ENCODE results near the gene AGR2. TPM values are rescaled to one million over a fixed set of nuclear protein-coding genes. Genes with fewer than 3 reads are reported as not detected.
"Not testable (repeated sequence)": the region's sequence is repeated elsewhere in the genome, so short reads cannot be mapped to it uniquely, and the experiment has no call there.

Gene AGR2
- not detected in 2 replicates for total RNA-seq

DNA sequence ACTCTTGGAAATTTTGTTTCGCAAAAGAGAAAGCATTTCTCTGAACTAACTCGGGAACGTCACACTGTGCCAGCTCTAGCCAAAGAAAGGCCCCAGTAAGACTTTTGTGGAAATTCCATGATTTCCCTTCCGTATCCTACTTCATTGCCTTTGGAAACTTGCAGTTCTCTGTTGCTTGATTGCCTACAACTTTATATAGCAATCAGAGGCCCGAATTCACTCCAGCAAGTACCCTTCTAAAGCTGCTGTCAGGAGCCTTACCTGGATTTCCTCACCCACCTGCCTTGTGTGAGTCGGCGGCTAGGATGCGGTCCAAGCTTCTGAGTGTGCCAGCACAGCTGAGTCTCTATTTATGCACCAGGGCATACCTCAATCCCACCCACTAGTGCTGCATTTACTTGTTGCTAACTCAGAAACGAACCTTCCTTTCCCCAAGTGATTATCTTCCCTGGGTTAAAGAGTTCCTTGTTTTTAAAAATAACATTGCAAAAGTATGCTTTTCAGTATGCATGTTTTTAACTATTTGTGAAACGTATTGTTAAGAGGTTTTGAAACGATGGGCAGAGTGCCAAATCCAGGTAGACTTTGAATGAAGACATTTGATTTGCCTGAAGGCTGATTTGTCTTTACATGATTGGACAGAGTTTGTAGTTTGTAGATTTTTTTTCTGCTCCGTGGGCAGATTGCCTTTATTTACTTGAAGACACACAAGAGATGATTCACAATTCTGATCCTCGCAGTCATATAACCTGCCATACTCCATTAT lies at the start of gene AGR2:
Gene AGR2 (minus strand): TSS at position 326 of the 766 bp plus-strand sequence. CDS start 3,203 bp downstream, outside the sequence.
- intact Hi-C loops (cut with micrococcal nuclease) = loop anchor here (5.0 kb wide), 1 partner anchor 727 kb away; no protein-coding TSS in a partner anchor

DNA sequence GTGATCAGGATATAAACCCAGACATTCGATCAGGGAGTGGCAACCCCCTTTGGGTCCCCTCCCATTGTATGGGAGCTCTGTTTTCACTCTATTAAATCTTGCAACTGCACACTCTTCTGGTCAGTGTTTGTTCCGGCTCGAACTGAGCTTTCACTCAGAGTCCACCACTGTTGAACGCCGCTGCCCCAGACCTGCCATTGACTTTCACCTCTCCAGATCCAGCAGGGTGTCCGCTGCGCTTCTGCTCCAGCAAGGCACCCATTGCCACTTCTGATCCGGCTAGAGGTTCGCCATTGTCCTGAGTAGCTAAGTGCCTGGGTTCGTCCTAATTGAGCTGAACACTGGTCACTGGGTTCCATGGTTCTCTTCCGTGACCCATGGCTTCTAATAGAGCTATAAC lies 48.4 kb upstream of the AGR2 start:
- intact Hi-C loops (cut with micrococcal nuclease) = not testable (repeated sequence)

- intact Hi-C loops (cut with micrococcal nuclease) = no loop called here
Measured at GRCh38 chr7:16851829-16852228, 47.0 kb upstream of the AGR2 start.

DNA sequence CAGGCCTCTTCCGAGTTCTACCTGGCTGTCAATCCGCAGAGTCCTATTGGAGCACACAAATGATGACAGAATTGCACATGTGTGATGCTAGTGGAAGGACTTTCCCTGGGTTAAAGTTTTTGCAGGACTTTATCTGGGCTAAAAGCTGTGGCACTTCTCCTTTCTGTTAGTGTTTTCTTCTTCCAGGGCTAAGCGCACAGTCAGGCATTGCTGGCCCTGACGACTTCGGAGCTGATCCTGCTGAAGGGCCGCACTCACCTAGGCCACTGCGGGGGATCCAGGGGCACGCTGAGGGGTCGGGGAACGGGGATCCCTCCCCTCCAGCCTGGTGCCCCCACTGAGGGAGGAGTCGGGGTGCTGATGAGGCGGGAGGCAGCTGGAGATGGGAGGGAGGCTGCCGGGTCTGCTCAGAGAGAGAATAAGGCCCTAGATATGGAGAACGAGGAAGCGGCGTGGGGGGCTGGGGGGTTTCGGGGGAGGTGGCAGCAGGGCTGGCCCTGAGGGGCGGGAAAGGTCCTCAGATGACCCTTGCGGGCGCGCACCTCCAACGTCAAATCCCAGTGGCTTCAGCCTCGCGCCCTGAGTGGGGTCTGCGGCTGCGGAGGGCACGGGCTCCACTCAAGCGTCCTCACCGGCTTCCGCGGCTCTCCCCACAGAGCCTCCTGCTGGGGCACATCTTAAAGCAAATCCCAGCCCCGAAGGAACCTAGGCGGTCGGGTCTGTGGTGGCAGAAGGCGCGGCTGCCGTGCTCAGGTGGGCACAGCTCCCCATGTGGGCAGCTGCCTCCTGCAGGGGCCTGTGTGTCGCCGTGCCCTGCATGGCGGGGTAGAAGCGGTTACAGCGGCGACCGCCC lies 46.0 kb upstream of the AGR2 start:
- intact Hi-C loops (cut with micrococcal nuclease) = no loop called here

GRCh38 chr7:16849296-16850148 lies 44.7 kb upstream of the AGR2 start:
- intact Hi-C loops (cut with micrococcal nuclease) = no loop called here

- intact Hi-C loops (cut with micrococcal nuclease) = no loop called here
Measured at GRCh38 chr7:16847381-16847860, 42.6 kb upstream of the AGR2 start.

GRCh38 chr7:16846601-16847165 lies 41.9 kb upstream of the AGR2 start:
- intact Hi-C loops (cut with micrococcal nuclease) = no loop called here

GRCh38 chr7:16845746-16846145 lies 40.9 kb upstream of the AGR2 start:
- intact Hi-C loops (cut with micrococcal nuclease) = no loop called here

- intact Hi-C loops (cut with micrococcal nuclease) = no loop called here
Measured at GRCh38 chr7:16841681-16842080, 36.9 kb upstream of the AGR2 start.

GRCh38 chr7:16840094-16840493 lies 35.3 kb upstream of the AGR2 start:
- intact Hi-C loops (cut with micrococcal nuclease) = no loop called here

GRCh38 chr7:16839646-16840045 lies 34.8 kb upstream of the AGR2 start:
- intact Hi-C loops (cut with micrococcal nuclease) = no loop called here

GRCh38 chr7:16838891-16839290 lies 34.1 kb upstream of the AGR2 start:
- intact Hi-C loops (cut with micrococcal nuclease) = no loop called here

DNA sequence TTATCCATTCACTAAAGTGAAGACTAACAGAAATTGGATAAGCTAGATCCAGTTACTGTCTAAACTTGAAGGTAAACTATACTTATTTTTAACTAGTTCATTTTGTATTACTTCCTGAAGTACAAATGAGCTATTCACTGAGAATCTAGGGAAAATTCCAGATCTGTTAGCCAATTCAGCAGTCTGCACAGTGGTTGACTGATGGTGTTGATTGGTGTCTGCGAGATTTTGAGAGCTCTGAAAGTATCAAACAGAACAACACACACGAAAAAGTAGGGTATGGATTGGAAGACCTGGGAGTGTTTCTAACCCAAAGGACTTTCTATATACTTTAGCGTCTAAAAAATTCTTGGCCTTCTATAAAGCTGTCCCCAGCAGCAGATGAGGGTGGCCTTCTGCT lies 33.6 kb upstream of the AGR2 start:
- intact Hi-C loops (cut with micrococcal nuclease) = no loop called here

DNA sequence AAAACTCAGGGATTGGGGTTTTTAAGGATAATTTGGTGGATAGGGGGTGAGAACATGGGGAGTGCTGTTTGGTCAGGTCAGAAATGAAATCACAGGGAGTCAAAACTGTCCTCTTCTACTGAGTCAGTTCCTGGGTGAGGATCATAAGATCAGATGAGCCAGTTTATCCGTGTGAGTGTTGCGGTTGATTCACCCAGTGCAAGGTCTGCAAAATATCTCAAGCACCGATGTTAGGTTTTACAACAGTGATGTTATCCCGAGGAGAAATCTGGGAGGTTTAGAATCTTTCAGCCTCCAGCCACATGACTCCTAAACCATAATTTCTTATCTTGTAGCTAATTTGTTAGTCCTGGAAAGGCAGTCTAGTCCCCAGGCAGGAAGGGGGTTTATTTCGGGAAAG lies 31.7 kb upstream of the AGR2 start:
- intact Hi-C loops (cut with micrococcal nuclease) = no loop called here

- intact Hi-C loops (cut with micrococcal nuclease) = no loop called here
Measured at GRCh38 chr7:16833373-16833772, 28.6 kb upstream of the AGR2 start.

DNA sequence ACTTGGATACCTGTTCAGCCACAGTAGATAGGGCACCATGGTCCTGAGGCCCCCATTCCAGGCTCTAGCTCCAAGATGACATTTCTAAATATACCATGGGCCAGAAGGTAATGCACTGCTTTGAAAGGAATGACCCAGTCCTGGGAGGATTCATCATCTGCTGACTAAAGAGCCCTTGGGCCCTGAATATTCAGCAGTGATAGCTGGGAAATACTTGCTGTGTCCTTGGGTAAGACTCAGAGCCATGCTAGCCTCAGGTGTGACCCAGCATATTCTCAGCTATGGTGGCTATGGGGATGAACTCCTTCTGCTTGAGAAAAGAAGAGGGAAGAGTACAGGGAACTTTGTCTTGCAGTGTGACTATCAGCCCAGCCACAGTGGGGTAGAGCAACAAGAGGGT lies 21.3 kb upstream of the AGR2 start:
- intact Hi-C loops (cut with micrococcal nuclease) = no loop called here

DNA sequence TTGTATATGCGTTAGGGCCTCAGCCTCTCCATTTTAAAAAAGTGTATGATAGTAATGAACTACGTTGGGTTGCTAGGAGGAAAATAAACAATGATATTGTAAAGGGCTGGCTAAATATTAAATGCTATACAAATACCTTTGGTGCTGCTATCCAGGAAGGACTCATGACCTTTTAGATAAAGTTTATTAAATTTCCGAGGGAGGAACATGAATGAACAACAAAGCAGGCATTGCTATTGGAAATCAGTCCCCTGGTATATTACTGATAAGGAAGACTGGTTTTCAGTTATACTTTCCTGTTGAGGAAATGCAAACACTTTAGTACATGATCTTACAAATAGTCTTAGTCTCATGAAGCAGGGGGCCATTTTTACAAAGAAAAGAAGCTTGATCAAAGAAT lies 17.2 kb upstream of the AGR2 start:
- intact Hi-C loops (cut with micrococcal nuclease) = no loop called here

DNA sequence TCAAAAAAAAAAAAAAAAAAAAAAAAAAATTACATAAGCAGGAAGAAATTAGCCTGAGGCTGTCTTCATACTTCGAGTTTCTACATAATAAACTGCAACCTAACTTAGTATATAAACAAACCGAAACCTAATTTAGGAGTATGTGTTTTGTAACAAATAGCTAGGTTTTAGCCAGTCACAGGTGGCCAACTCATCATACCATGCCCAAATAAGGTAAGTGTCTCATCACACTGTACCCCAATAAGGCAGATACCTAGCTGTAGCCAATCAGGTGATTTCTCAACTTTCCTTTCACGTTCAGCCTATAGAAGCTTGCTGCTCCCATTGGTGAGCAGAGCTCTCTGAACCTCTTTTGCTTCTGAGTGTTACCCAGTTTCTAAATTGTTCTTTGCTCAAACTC lies 13.9 kb upstream of the AGR2 start:
- intact Hi-C loops (cut with micrococcal nuclease) = no loop called here

- intact Hi-C loops (cut with micrococcal nuclease) = no loop called here
Measured at GRCh38 chr7:16817536-16817935, 12.7 kb upstream of the AGR2 start.

DNA sequence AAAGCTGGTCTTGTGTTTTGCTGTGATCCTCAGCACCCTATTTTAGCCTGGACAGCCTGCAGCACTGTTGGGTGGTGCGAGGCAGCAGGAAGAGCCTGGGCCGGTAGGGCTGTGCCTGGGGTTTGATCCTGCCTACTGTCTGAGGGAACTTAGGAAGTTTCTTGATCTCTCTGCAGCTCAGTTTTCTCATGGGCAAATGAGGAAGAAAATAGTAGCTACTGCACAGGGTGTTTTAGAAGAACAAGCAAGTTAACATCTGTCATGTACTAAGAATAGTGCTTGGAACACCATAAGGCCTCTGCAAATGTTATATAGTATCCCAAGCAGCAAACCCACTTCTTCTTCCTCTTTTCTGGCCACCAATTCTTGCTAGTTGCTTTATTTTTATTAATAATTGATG lies 12.0 kb upstream of the AGR2 start:
- intact Hi-C loops (cut with micrococcal nuclease) = no loop called here

GRCh38 chr7:16815001-16815400 lies 10.2 kb upstream of the AGR2 start:
- intact Hi-C loops (cut with micrococcal nuclease) = no loop called here

Data from T-helper 1 cell treated with Interleukin-12 subunit alpha and Interleukin-12 subunit beta and Interleukin-4 antibody, amounts not matched to agents 30 ng/mL and 1 ng/mL, for 36 hours (primary cell).